Measurements from ENCODE around the gene FSTL4.

The FSTL4 gene

DNA sequence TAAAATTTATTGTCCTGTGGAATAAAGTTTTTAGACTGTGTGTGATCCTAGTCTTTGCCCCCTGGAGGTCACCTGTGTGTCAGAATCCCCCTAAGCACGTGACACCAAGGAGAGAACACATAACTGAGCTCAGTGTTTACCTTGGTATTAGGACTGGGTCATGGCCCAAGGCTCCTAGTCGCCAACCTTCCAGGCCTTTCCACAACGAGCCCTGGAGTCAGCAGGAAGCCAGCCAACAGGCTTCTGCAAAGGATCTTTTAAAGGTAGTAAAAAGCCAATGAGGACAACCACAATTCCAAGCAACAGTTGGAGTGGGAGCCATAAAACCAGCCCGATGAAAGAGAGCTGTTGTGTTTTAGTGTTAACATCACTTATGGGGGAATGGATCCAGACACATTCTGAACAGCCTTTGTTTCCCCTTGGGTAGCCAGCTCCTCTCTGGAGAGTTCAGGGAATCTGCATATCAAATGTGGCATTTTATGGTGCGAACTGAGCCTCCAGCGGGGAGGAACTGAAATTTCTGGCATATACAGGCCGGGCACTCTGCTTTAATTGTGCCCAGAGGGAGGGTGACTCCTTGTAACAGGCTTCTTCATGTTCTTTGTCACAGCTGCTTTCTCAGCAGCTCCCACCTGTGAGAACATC, 239.9 kb downstream of the FSTL4 start:
- no peak for FAIRE-seq
- no peak for DNase-seq (ENCODE audit: insufficient read length, low spot score)

- FAIRE-seq: no peak
- no peak for DNase-seq (ENCODE audit: insufficient read length, low spot score)
Measured at GRCh38 chr5:133371371-133372155, 240.8 kb downstream of the FSTL4 start.

DNA sequence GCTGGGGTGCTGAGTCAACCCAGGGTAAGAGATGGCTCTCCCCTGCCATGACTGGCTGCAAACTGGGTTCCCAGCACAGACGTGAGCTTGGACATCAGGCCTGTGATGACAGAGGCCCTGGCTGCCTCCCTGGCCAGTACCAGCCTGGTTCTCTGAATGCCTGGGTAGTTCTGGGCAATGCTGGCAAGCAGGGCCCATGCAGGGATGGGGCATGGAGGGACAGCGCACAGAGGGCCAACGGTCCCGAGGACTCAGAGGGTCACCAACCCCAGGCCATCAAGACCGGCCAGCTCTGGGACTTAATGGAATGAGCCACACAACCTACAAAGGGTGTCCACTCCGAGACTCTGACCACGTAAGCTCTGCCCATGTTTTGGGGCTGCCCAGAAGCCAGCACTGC, 241.4 kb downstream of the FSTL4 start:
- DNase-seq (ENCODE audit: insufficient read length, low spot score) (no peak), FAIRE-seq (no peak)

- DNase-seq (ENCODE audit: insufficient read length, low spot score) (no peak), FAIRE-seq (no peak)
Measured at GRCh38 chr5:133370036-133370831, 242.1 kb downstream of the FSTL4 start.

- DNase-seq (ENCODE audit: insufficient read length, low spot score) (no peak), FAIRE-seq (no peak)
Measured at GRCh38 chr5:133368916-133369783, 243.2 kb downstream of the FSTL4 start.

GRCh38 chr5:133367984-133368383, 244.4 kb downstream of the FSTL4 start:
- FAIRE-seq: no peak
- no peak for DNase-seq (ENCODE audit: insufficient read length, low spot score)

GRCh38 chr5:133367071-133367786, 245.1 kb downstream of the FSTL4 start:
- DNase-seq (ENCODE audit: insufficient read length, low spot score) (no peak), FAIRE-seq (no peak)

- DNase-seq (ENCODE audit: insufficient read length, low spot score) (no peak), FAIRE-seq (no peak)
Measured at GRCh38 chr5:133366438-133366837, 245.9 kb downstream of the FSTL4 start.

- DNase-seq (ENCODE audit: insufficient read length, low spot score) (no peak), FAIRE-seq (no peak)
Measured at GRCh38 chr5:133365738-133366137, 246.6 kb downstream of the FSTL4 start.

DNA sequence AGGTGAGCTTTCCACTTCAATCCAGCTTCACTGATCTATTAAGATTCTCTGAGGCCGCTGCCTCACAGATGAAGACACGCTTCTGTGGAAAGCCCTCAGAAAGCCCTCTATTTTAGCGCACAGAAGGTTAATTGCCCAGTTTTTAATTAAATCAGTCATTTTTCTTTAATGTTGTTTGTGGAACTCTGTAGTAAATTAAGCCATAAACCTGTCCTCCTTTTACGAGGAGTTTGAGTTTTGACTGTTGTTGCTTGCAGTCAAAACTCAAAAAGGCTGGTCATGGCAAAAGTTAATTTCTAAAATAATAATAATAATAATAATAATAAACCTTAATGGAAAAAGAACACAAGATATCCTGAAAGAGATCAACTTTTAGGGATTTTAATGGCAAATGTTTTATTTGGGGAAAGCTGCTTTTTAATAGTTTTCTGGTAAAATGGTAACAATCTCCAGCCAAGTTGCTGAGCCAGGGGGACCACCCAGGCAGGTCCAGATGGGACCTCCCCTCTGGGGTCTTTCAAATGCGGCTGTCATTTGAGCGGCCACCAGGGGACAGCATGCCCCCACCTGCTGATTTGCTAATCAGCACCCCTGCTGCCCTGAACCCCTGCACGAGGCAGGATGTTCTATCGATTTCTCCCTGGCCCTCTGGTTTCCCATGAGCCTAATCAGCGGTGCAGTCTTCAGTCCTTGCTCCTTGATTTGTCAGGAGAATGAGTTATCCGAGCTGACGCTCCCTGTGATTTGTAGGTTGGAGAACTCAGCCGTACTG, 247.2 kb downstream of the FSTL4 start:
- FAIRE-seq: no peak
- no peak for DNase-seq (ENCODE audit: insufficient read length, low spot score)

DNA sequence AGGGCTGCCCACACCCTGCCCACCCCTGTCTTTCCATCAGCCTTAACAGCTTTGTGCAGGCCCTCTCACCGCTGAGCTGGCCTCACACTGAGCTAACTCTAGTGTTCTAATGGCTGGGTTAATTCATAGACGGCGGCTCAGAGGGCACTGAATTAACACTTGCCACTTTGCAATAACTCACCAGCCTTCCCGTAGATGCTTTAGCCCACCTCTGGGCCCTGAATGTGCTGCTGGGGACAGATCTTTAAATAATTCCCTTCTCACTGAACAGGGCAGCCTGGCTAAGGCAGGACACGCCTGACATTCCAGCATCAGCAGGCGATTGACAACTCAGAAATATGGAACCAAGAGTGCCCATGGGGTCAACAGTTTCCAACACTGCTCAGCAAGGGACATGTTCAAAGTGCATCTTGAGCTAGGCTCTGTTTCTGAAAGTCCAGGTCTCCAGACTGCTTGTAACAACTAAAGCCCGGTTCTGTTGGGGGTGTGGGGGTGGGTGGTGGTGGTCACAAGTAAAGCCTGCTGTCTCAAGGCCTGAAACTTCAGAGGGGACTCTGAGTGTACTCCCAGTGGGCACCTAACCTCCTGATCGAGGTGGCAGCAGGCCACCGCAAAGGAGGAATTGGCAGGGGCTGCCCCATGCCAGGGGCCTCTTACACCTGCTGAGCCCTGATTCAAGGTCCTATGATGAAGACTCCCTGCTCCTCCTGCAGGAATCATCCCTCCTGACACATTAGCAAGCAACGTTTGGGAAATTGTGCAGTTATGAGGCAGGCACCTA, 248.3 kb downstream of the FSTL4 start:
- DNase-seq (ENCODE audit: insufficient read length, low spot score): no peak
- no peak for FAIRE-seq

GRCh38 chr5:133362438-133362837, 249.9 kb downstream of the FSTL4 start:
- no peak for FAIRE-seq
- DNase-seq (ENCODE audit: insufficient read length, low spot score): no peak

- DNase-seq (ENCODE audit: insufficient read length, low spot score) (no peak), FAIRE-seq (no peak)
Measured at GRCh38 chr5:133361922-133362321, 250.4 kb downstream of the FSTL4 start.

DNA sequence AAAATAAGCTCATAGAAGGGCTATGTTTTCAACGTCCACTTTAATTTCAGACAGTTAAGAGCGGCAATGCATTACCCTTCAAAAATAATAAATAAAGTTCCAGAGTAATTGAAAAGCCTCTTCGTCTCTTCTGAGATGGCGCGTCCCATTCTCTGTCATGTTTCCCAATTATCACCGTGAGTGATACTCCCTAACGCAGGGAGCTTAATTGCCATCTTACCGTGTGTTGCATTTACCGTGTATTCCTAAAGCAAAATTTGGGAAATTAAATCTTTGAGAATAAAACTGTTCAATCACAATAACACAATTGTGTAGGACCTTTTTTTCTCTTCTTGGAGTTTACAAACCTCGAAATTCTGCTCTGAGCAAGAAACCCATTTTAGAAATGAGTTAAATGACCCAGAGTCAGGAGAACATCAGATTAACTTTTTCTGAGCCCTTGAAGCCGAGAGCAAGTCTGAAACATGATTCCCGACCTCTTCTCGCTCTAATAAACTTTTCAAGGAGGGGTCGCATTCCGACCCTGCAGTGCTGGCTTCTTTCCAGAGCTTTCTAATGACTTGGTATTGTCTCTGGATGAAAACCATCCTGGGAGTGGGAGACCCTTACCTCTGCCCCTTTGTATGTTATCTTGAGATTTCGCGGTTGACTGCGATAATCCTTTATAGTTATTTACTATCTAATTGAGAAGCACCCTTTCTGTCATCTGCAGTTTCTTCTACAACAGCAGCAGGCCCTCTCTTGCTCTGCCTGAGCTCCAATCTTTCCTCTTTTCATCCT, 251.5 kb downstream of the FSTL4 start:
- DNase-seq (ENCODE audit: insufficient read length, low spot score): no peak
- FAIRE-seq: no peak

GRCh38 chr5:133359861-133360260, 252.5 kb downstream of the FSTL4 start:
- no peak for FAIRE-seq

DNA sequence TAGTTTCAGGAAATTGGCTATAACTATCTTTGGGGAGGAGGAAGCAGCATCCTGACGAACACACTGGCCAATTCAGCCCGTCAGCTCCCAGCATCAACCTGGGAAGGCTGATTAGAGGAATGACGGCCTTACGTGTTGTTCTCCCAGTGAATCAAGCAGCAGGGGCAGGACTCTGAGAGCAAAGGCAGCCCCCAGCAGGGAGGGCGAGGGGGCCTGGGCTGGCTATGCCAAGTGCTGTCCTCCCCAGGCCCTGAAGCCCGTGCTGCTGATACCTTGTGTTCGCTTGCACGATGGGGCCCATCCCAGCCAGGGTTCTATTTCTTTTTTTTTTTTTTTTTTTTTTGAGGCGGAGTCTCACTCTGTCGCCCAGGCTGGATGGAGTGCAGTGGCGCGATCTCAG, 254.1 kb downstream of the FSTL4 start:
- DNase-seq (ENCODE audit: insufficient read length, low spot score): no peak
- FAIRE-seq: no peak

More at GRCh38 chr5:133359861-133360260, 252.5 kb downstream of the FSTL4 start:
- no peak for DNase-seq (ENCODE audit: insufficient read length, low spot score)

DNA sequence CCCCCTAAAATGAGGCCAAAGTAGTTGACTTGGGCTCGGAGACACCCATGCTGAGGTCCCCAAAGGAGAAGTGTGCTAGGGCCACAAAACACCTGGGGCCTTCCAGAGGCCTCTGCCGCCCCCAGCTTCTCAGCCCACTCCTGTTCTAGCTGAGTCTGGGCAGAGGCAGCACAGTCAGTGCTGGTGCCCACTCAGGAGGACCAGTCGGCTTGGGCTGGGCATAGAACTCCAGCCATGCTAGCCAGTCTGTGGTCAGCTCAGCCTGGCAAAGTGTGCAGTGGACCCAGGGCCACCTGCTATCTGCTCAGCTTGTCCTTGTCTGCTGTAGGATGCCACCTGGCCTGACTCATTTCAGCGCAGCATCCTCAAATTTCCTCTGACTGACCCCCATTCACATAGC, 254.6 kb downstream of the FSTL4 start:
- DNase-seq (ENCODE audit: insufficient read length, low spot score) (no peak), FAIRE-seq (no peak)

DNA sequence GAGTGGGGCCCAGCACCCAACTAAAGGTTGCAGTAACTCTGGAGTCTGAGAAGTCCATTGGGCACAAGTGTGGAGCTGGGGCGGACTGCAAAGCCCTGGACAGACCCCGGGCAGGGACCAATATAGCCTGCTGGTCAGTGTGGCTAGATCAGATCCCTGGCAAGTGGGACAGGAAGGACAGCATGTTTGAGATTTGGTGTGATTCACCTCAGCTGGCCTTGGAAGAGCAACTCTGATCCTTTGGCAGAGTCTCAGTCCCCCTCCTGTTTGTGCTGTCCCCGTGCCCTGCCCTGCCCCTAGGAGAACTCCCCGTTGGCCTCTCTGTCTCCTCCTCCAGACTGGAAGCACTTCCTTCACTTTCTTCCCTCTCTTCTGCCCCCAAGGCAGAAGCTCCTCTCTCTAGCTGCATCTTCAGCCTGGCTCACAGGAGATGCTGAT, 255.3 kb downstream of the FSTL4 start:
- FAIRE-seq (no peak), DNase-seq (ENCODE audit: insufficient read length, low spot score) (no peak)

Data from HTR-8/SVneo (cell line).